GM23338 (cell line): ENCODE results near the gene OR4D1. TPM values are rescaled to one million over a fixed set of nuclear protein-coding genes. Genes with fewer than 3 reads are reported as not detected.

ENCODE experiments used
- EZH2 ChIP-seq: fragments of 200-600 bp; sonication (generic); IDR thresholded peaks from one replicate; pipeline ENCODE4 v1.8.0; 2017; ENCODE audit warnings: antibody characterized with exemption, mild to moderate bottlenecking, low read depth; ENCODE audit not compliant: unreplicated experiment
- JUNB ChIP-seq: IDR thresholded peaks from one replicate; pipeline ENCODE4 v1.6.1; 2016; ENCODE audit warnings: antibody characterized with exemption; ENCODE audit not compliant: unreplicated experiment
- polyA plus RNA-seq: library from polyadenylated mRNA; unstranded; fragments of >200 nt; fragmentation: Nextera tagmentation; extraction: Ambion mirVana; gene quantifications from 2 replicates; pipeline ENCODE4 v1.2.1, GENCODE V29; 2016
- total RNA-seq: library from RNA; depleted of rRNA; stranded (reverse); fragments of >200 nt; shearing (Covaris generic); gene quantifications from 2 replicates; pipeline ENCODE4 v1.2.3, GENCODE V29; 2014
- TF ChIP-seq, protein P1 (sequence below): fragments of 250-450 bp; sonication (Bioruptor Pico); IDR thresholded peaks from 2 replicates; pipeline ENCODE4 v1.5.0; 2020; ENCODE audit warnings: mild to moderate bottlenecking, moderate library complexity
- TF ChIP-seq, protein P2 (sequence below), 2 experiments: fragments of 200-600 bp in 1 of 2; sonication (generic) in 1 of 2; conservative IDR thresholded peaks; 2 replicates each; pipeline versions ENCODE4 v1.5.1 to v1.6.1; 2016 to 2017; ENCODE audit warnings: antibody characterized with exemption in 2 of 2, low read depth in 2 of 2, mild to moderate bottlenecking in 2 of 2, moderate library complexity in 1 of 2
- TF ChIP-seq, protein P3 (sequence below): IDR thresholded peaks from one replicate; pipeline ENCODE4 v1.6.1; 2018; ENCODE audit warnings: antibody characterized with exemption; ENCODE audit not compliant: unreplicated experiment

Gene OR4D1
- total and polyA plus RNA-seq, 2 experiments from 2014 or later = 0.10 to 0.50 TPM

DNA sequence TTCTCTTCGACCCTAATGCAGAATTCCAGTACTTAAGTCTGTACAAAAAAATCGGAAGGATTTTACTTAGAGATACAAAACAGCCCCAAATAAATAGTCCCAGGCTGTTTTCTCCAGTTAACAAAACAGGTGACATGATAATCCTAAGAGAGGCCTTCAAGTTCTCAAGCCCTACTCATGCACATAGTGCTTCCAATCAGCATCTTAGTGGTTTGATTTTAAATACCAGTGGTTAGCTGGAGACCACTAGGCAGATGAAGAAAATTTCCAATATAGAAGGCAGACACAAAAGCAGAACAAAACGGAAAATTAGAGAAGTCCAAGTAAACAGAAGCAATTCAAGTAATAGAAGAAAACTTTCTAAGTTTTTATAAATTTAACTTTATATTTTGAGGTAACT lies 13.4 kb downstream of the OR4D1 start (continued):
- TF ChIP-seq, protein P1, sequence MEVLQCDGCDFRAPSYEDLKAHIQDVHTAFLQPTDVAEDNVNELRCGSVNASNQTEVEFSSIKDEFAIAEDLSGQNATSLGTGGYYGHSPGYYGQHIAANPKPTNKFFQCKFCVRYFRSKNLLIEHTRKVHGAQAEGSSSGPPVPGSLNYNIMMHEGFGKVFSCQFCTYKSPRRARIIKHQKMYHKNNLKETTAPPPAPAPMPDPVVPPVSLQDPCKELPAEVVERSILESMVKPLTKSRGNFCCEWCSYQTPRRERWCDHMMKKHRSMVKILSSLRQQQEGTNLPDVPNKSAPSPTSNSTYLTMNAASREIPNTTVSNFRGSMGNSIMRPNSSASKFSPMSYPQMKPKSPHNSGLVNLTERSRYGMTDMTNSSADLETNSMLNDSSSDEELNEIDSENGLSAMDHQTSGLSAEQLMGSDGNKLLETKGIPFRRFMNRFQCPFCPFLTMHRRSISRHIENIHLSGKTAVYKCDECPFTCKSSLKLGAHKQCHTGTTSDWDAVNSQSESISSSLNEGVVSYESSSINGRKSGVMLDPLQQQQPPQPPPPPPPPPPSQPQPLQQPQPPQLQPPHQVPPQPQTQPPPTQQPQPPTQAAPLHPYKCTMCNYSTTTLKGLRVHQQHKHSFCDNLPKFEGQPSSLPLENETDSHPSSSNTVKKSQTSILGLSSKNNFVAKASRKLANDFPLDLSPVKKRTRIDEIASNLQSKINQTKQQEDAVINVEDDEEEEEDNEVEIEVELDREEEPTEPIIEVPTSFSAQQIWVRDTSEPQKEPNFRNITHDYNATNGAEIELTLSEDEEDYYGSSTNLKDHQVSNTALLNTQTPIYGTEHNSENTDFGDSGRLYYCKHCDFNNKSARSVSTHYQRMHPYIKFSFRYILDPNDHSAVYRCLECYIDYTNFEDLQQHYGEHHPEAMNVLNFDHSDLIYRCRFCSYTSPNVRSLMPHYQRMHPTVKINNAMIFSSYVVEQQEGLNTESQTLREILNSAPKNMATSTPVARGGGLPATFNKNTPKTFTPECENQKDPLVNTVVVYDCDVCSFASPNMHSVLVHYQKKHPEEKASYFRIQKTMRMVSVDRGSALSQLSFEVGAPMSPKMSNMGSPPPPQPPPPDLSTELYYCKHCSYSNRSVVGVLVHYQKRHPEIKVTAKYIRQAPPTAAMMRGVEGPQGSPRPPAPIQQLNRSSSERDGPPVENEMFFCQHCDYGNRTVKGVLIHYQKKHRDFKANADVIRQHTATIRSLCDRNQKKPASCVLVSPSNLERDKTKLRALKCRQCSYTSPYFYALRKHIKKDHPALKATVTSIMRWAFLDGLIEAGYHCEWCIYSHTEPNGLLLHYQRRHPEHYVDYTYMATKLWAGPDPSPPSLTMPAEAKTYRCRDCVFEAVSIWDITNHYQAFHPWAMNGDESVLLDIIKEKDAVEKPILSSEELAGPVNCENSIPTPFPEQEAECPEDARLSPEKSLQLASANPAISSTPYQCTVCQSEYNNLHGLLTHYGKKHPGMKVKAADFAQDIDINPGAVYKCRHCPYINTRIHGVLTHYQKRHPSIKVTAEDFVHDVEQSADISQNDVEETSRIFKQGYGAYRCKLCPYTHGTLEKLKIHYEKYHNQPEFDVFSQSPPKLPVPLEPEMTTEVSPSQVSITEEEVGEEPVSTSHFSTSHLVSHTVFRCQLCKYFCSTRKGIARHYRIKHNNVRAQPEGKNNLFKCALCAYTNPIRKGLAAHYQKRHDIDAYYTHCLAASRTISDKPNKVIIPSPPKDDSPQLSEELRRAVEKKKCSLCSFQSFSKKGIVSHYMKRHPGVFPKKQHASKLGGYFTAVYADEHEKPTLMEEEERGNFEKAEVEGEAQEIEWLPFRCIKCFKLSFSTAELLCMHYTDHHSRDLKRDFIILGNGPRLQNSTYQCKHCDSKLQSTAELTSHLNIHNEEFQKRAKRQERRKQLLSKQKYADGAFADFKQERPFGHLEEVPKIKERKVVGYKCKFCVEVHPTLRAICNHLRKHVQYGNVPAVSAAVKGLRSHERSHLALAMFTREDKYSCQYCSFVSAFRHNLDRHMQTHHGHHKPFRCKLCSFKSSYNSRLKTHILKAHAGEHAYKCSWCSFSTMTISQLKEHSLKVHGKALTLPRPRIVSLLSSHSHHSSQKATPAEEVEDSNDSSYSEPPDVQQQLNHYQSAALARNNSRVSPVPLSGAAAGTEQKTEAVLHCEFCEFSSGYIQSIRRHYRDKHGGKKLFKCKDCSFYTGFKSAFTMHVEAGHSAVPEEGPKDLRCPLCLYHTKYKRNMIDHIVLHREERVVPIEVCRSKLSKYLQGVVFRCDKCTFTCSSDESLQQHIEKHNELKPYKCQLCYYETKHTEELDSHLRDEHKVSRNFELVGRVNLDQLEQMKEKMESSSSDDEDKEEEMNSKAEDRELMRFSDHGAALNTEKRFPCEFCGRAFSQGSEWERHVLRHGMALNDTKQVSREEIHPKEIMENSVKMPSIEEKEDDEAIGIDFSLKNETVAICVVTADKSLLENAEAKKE = no peak
- TF ChIP-seq, protein P2, sequence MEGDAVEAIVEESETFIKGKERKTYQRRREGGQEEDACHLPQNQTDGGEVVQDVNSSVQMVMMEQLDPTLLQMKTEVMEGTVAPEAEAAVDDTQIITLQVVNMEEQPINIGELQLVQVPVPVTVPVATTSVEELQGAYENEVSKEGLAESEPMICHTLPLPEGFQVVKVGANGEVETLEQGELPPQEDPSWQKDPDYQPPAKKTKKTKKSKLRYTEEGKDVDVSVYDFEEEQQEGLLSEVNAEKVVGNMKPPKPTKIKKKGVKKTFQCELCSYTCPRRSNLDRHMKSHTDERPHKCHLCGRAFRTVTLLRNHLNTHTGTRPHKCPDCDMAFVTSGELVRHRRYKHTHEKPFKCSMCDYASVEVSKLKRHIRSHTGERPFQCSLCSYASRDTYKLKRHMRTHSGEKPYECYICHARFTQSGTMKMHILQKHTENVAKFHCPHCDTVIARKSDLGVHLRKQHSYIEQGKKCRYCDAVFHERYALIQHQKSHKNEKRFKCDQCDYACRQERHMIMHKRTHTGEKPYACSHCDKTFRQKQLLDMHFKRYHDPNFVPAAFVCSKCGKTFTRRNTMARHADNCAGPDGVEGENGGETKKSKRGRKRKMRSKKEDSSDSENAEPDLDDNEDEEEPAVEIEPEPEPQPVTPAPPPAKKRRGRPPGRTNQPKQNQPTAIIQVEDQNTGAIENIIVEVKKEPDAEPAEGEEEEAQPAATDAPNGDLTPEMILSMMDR (conservative IDR thresholded peaks at IDR 0.05; ENCODE audit: low read depth in 2 of 2) = no peak
- TF ChIP-seq EZH2 = no peak
- TF ChIP-seq, protein P3, sequence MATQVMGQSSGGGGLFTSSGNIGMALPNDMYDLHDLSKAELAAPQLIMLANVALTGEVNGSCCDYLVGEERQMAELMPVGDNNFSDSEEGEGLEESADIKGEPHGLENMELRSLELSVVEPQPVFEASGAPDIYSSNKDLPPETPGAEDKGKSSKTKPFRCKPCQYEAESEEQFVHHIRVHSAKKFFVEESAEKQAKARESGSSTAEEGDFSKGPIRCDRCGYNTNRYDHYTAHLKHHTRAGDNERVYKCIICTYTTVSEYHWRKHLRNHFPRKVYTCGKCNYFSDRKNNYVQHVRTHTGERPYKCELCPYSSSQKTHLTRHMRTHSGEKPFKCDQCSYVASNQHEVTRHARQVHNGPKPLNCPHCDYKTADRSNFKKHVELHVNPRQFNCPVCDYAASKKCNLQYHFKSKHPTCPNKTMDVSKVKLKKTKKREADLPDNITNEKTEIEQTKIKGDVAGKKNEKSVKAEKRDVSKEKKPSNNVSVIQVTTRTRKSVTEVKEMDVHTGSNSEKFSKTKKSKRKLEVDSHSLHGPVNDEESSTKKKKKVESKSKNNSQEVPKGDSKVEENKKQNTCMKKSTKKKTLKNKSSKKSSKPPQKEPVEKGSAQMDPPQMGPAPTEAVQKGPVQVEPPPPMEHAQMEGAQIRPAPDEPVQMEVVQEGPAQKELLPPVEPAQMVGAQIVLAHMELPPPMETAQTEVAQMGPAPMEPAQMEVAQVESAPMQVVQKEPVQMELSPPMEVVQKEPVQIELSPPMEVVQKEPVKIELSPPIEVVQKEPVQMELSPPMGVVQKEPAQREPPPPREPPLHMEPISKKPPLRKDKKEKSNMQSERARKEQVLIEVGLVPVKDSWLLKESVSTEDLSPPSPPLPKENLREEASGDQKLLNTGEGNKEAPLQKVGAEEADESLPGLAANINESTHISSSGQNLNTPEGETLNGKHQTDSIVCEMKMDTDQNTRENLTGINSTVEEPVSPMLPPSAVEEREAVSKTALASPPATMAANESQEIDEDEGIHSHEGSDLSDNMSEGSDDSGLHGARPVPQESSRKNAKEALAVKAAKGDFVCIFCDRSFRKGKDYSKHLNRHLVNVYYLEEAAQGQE = no peak
- TF ChIP-seq JUNB = no peak
